WTC11 (cell line): ENCODE results near the gene PLA1A. TPM values are rescaled to one million over a fixed set of nuclear protein-coding genes. Genes with fewer than 3 reads are reported as not detected.
A peak's percentile ranks its signal among the peaks of the same experiment; 100 is the strongest.

Experiments
- ATAC-seq: fragments of 200-7000 bp; cut with Tn5 transposase; 2 replicates; pipeline ENCODE4 v1.10.0; 2021; ENCODE audit warnings: mild to moderate bottlenecking, moderate library complexity
- CTCF ChIA-PET: fragments of 300-600 bp; sonication (Branson Sonifier 250); formaldehyde crosslinking; loops from one replicate; lab custom pipeline; 2021; ENCODE audit warnings: antibody characterized with exemption; lab: Charles Lee
- POLR2A ChIA-PET: fragments of 350-600 bp; sonication (Branson Sonifier 250); formaldehyde crosslinking; loops from one replicate; lab custom pipeline; 2021; ENCODE audit warnings: antibody characterized with exemption; lab: Charles Lee
- DNase-seq: peaks from one replicate; pipeline ENCODE4 v3.0.0; 2021; ENCODE audit warnings: low spot score
- H3K27ac Mint-ChIP-seq: 2 replicates; pipeline ENCODE4 v1.8.0; 2021; ENCODE audit warnings: mixed read lengths
- H3K27me3 Mint-ChIP-seq: 2 replicates; pipeline ENCODE4 v1.8.0; 2021; ENCODE audit warnings: low read depth, mild to moderate bottlenecking, moderate library complexity, mixed read lengths
- H3K36me3 Mint-ChIP-seq: 2 replicates; pipeline ENCODE4 v1.8.0; 2021; ENCODE audit warnings: mixed read lengths
- H3K4me1 Mint-ChIP-seq: 2 replicates; pipeline ENCODE4 v1.8.0; 2022; ENCODE audit warnings: mixed read lengths
- H3K4me3 Mint-ChIP-seq: 2 replicates; pipeline ENCODE4 v1.8.0; 2021; ENCODE audit warnings: mild to moderate bottlenecking, moderate library complexity, mixed read lengths
- H3K9me3 Mint-ChIP-seq: 2 replicates; pipeline ENCODE4 v1.8.0; 2021; ENCODE audit warnings: mixed read lengths
- AFF4 ChIP-seq: sonication (generic); formaldehyde crosslinking; IDR thresholded peaks from 2 replicates; pipeline ENCODE4 v1.8.1; 2023; ENCODE audit warnings: mild to moderate bottlenecking, missing genetic modification reagents, borderline replicate concordance
- ATF2 ChIP-seq: sonication (generic); formaldehyde crosslinking; IDR thresholded peaks from 2 replicates; pipeline ENCODE4 v1.8.1; 2022; ENCODE audit warnings: low read depth, missing genetic modification reagents, borderline replicate concordance
- CREM ChIP-seq: sonication (generic); formaldehyde crosslinking; IDR thresholded peaks from 2 replicates; pipeline ENCODE4 v1.8.1; 2022; ENCODE audit warnings: mild to moderate bottlenecking, missing genetic modification reagents, moderate library complexity
- CTCF ChIP-seq: fragments of 200-600 bp; IDR thresholded peaks from 2 replicates; pipeline ENCODE4 v1.8.0; 2022; ENCODE audit warnings: antibody characterized with exemption
- E2F4 ChIP-seq: sonication (generic); formaldehyde crosslinking; IDR thresholded peaks from 2 replicates; pipeline ENCODE4 v1.8.1; 2022; ENCODE audit warnings: low read depth, mild to moderate bottlenecking, moderate library complexity, missing genetic modification reagents, borderline replicate concordance
- FOXJ3 ChIP-seq: sonication (generic); formaldehyde crosslinking; IDR thresholded peaks from 2 replicates; pipeline ENCODE4 v1.9.0; 2021; ENCODE audit warnings: missing genetic modification reagents, mild to moderate bottlenecking, borderline replicate concordance
- FOXP4 ChIP-seq: sonication (generic); formaldehyde crosslinking; IDR thresholded peaks from 2 replicates; pipeline ENCODE4 v1.8.0; 2022; ENCODE audit warnings: mild to moderate bottlenecking, missing genetic modification reagents
- NR1H2 ChIP-seq: sonication (generic); formaldehyde crosslinking; IDR thresholded peaks from 2 replicates; pipeline ENCODE4 v1.9.0; 2021; ENCODE audit warnings: mild to moderate bottlenecking, moderate library complexity, missing genetic modification reagents
- NR3C1 ChIP-seq: sonication (generic); formaldehyde crosslinking; conservative IDR thresholded peaks from 2 replicates; pipeline ENCODE4 v1.8.1; 2023; ENCODE audit warnings: low read depth, mild to moderate bottlenecking, missing genetic modification reagents
- RELA ChIP-seq: sonication (generic); formaldehyde crosslinking; IDR thresholded peaks from 2 replicates; pipeline ENCODE4 v1.8.1; 2022; ENCODE audit warnings: missing genetic modification reagents, mild to moderate bottlenecking, borderline replicate concordance
- RORB ChIP-seq: fragments of 250-450 bp; sonication (Bioruptor Pico); IDR thresholded peaks from 2 replicates; pipeline ENCODE4 v1.9.0; 2021; ENCODE audit warnings: mild to moderate bottlenecking
- SP1 ChIP-seq: sonication (generic); formaldehyde crosslinking; conservative IDR thresholded peaks from 2 replicates; pipeline ENCODE4 v1.8.1; 2022; ENCODE audit warnings: missing genetic modification reagents
- ZBTB21 ChIP-seq: sonication (generic); formaldehyde crosslinking; IDR thresholded peaks from 2 replicates; pipeline ENCODE4 v1.8.1; 2023; ENCODE audit warnings: mild to moderate bottlenecking, missing genetic modification reagents, borderline replicate concordance
- ZNF232 ChIP-seq: sonication (generic); formaldehyde crosslinking; IDR thresholded peaks from 2 replicates; pipeline ENCODE4 v1.8.0; 2022; ENCODE audit warnings: mild to moderate bottlenecking, missing genetic modification reagents
- ZNF423 ChIP-seq: fragments of 250-450 bp; sonication (Bioruptor Pico); IDR thresholded peaks from 2 replicates; pipeline ENCODE4 v2.1.2; 2022; ENCODE audit warnings: mild to moderate bottlenecking, moderate library complexity
- ZNF512 ChIP-seq: sonication (generic); formaldehyde crosslinking; IDR thresholded peaks from 2 replicates; pipeline ENCODE4 v1.8.1; 2022; ENCODE audit warnings: missing genetic modification reagents, borderline replicate concordance
- total RNA-seq: library from RNA; stranded (reverse); gene quantifications from 3 replicates; pipeline ENCODE4 v1.2.3, GENCODE V29; 2021

PLA1A gene
- total RNA-seq, 1 experiment from 2014 or later: not detected

GRCh38 chr3:119604878-119605277, 7.2 kb downstream of the PLA1A start (continued):
- no peak for TF ChIP-seq NR1H2 (CRISPR knock-in tag)
- TF ChIP-seq ZBTB21 (CRISPR knock-in tag): no peak
- no peak for TF ChIP-seq ZNF423
- TF ChIP-seq ZNF232 (CRISPR knock-in tag): no peak
- TF ChIP-seq, all 79 proteins: peak for 0

GRCh38 chr3:119608405-119609000, 10.8 kb downstream of the PLA1A start:
- ATAC-seq (no peak), DNase-seq (no peak)
- Mint-ChIP-seq H3K9me3 (no peaks in the 10 kb centered on the region), H3K27ac (no peak overlapping the region), H3K36me3 (no peaks in the 10 kb centered on the region), H3K27me3 (no peaks in the 10 kb centered on the region; the same call in 1 of the 2 replicates), H3K4me3 (no peak overlapping the region), H3K4me1 (0 out of 2 replicates have a peak, but pooled peaks cover 5% of the 10 kb centered on the region)
- TF ChIP-seq RELA (CRISPR knock-in tag) (no peak), ZNF512 (0 out of 2 replicates have a peak, but pooled peaks have one; percentile 10), FOXP4 (CRISPR knock-in tag) (no peak)
- ChIA-PET CTCF (interaction anchor here (1.6 kb wide), 1 partner anchor 8 kb away, joined by 10 read pairs; no protein-coding TSS in a partner anchor), POLR2A (no interaction called here)

GRCh38 chr3:119609301-119609700, 11.6 kb downstream of the PLA1A start:
- Mint-ChIP-seq H3K4me3 (no peak overlapping the region), H3K9me3 (no peaks in the 10 kb centered on the region), H3K36me3 (no peaks in the 10 kb centered on the region), H3K27me3 (no peaks in the 10 kb centered on the region; the same call in 1 of the 2 replicates), H3K4me1 (0 out of 2 replicates have a peak, but pooled peaks cover 5% of the 10 kb centered on the region), H3K27ac (no peak overlapping the region)
- CTCF ChIA-PET: interaction anchor here (1.6 kb wide), 1 partner anchor 9 kb away, joined by 10 read pairs; no protein-coding TSS in a partner anchor
- TF ChIP-seq AFF4 (CRISPR knock-in tag) (no peak), E2F4 (no peak), SP1 (no peak), RELA (CRISPR knock-in tag) (no peak), CREM (no peak), NR3C1 (CRISPR knock-in tag) (no peak), RORB (no peak), FOXJ3 (CRISPR knock-in tag) (no peak), CTCF (no peak), ATF2 (CRISPR knock-in tag) (no peak)
- DNase-seq: no peak
- POLR2A ChIA-PET: no interaction called here
- peak; percentile 34; the same call in 1 of the 2 replicates for ATAC-seq
